HG03521 (cell line): Measurements from ENCODE around the gene HLA-DPA1.
A peak's percentile ranks its signal among the peaks of the same experiment; 100 is the strongest.

Source experiments
- ATAC-seq: cut with Tn5 transposase; IDR thresholded peaks from one replicate; pipeline ENCODE4 v1.9.1; 2021; ENCODE audit warnings: mild to moderate bottlenecking, moderate library complexity; ENCODE audit not compliant: unreplicated experiment

Gene HLA-DPA1

GRCh38 chr6:33088931-33089620 lies 15.6 kb upstream of the HLA-DPA1 start:
- no peak for ATAC-seq

DNA sequence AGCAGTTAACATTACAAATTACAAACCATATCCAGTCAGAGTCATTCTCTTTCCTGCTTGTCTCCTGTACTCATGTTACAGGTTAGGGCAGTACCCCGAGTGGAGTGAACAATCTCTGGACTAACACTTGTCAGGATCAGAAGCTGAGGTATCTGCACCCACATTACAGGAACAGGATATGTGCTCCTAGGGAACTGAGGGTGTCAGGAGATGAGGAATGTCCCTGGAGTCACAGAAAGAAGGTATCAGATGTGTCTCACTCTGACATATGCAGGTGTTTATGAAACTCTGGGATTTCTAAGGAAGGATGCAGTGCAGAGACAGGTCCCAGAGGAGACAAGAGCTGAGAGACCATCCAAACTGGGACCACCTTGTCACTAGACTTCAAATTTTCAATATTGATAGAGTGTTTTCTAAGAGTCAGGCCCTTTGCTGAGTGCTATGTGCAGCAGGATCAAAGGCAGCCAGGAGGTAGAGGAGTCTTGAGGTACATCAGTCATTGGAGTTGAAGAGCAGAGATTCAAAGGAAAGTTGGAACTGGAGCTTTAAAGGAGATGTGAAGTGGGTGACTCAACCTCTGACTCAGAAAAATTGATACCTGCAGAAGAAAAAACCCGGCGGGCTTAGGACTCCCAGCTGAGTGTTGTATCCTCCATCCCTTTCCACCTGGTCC lies 14.9 kb upstream of the HLA-DPA1 start:
- ATAC-seq = no peak

- no peak for ATAC-seq
These were observed 12.2 kb upstream of the HLA-DPA1 start for GRCh38 chr6:33085627-33086026.

- no peak for ATAC-seq
These were observed 9.3 kb upstream of the HLA-DPA1 start for GRCh38 chr6:33082702-33083101.

DNA sequence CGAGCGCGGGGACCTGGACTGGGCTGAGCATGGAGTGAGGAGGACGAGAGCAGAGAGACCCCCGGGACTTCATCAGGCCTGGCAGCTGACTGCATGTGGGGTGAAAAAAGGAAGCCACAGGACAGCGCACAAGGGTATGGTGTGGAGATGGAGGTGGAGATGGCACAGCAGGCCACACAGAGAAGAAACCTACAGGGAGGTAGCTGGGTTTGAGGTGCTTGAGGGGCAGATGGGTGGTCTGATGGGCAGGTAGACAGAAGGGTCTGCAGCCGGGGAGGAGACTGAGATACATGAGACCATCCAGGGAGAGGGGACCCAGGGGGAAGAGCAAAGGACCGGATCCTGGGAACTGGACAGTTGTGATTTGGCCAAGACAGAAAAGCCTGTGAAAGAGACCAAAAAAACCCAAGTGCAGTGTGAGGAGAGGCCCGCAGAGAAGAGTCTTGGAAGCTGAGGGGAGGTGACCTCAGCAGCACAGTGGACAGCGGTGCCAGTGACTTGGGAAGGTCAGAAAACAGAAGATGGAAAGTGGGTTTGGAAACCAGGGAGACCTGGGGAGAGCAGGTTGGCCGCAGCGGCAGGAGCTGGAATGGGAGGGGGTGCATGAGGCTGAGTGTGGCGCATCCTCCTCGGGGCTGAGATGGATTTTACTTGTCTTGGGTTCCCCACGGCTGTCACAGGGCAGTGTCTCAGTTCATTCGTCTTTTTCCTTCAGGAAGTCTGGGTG lies 7.8 kb upstream of the HLA-DPA1 start:
- no peak for ATAC-seq

- no peak for ATAC-seq
These were observed 7.0 kb upstream of the HLA-DPA1 start for GRCh38 chr6:33080127-33081089.

- no peak for ATAC-seq
These were observed 6.1 kb upstream of the HLA-DPA1 start for GRCh38 chr6:33079580-33079979.

- ATAC-seq = no peak
These were observed 5.6 kb upstream of the HLA-DPA1 start for GRCh38 chr6:33078919-33079521.

DNA sequence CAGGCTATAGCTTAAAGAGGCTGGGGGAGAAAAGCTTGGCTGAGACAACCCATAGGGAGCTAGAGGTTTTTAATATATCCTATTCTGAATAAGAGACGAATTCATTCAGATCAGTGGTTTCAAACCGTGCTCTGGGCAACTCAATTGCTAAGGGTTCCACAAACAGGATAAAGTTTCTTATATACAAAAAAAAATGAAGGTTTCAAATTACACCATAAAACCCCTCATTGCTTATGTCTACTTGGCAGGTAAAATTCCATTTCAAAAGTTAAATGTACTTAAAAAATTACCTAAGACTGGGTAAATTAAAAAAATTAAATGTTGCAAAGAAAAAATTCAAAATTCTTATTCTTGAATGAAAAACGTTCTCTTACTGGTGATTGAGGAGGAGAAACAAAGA lies 5.0 kb upstream of the HLA-DPA1 start:
- no peak for ATAC-seq

DNA sequence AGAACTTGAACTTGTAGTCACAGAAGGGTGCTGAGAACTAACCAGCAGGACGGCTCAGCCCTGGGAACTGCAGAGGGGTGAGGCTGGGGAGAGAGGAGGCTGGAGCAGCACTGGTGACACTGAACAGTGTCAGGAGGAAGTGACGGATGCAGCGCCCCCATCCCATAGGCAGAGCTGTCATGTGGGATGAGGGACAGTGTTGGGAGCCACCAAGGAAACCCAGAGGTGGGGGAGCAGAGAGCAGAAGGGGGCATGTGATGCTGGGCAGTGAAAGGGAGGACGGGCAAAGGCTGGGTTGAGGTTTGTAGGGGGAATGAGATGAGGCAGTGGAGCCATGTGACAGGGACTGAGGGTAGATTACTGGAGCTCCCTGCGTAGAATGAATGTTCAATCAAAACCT lies 4.5 kb upstream of the HLA-DPA1 start:
- ATAC-seq = no peak

GRCh38 chr6:33076406-33076934 lies 3.0 kb upstream of the HLA-DPA1 start:
- ATAC-seq = no peak

DNA sequence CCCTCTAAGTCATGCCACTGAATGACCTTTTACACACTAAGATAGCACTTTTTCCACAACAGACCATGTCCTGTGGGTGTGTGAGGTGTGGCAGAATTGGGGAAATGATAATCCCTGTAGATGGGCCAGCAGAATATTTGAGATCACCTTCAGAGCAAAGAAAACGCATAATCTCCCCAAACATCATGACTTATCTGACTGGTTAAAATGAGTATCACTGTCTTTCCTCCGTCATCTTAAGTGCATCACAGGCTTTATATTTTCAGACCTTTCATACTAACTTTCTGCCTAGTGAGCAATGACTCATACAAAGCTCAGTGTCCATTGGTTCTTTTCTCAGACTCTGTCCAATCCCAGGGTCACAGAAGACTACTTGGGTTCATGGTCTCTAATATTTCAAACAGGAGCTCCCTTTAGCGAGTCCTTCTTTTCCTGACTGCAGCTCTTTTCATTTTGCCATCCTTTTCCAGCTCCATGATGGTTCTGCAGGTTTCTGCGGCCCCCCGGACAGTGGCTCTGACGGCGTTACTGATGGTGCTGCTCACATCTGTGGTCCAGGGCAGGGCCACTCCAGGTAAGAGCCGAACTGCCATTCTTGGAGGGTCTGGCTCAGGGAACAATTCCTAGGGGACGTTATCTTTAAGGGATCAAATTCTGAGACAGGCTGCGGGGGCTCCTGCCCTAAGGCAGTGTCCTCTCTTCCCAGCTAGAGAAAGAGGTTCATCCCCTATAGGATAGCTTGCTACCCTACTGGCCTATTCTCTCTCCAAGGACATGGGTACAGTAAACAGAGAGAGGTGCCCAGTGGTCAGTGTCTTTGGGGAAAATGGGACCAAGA lies 2.3 kb upstream of the HLA-DPA1 start, which contains the start of gene HLA-DPB1:
Gene HLA-DPB1, plus strand, starts transcription at position 423 of the 838 bp plus-strand sequence. Its CDS starts 52 bp downstream, at position 475.
- ATAC-seq = peak; percentile 69

DNA sequence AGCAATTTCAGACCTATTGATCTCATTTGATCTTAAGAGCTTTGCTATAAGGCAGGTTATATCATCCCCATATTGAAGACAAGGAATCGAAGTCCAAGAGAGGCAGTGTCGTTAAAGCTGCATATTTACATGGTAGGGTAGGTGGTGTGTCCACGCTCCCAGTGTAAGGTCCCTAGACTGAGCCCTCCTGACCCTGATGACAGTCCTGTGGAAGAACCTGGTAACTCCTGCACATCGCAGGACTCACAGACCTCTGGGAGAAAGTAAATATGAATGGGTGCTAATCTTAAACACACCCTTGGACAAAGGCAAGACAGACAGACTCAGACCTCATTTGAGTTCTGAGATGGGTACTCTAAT lies 1.7 kb upstream of the HLA-DPA1 start:
- ATAC-seq = peak; percentile 6

GRCh38 chr6:33072508-33073100 lies 845 bp downstream of the HLA-DPA1 start:
- ATAC-seq = no peak

DNA sequence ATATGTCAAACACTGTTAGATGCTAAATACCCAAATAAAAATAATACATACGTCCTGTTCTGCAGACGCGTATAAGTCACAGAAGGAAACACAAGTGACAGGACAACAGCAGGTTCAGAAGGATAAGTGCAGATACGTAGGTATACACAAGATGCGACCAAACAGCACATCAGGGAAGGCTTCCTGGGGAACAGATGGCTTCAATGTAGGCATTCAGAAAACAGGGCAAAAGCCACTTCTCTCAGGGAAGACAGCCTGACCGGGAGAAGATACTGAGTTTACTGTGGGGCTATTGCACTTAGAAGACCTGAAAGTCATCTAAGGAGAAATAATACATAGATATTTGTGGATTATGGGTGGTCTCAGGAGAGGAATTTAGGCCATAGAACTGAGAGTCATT lies 1.9 kb downstream of the HLA-DPA1 start:
- ATAC-seq = no peak

- ATAC-seq = no peak
These were observed 2.5 kb downstream of the HLA-DPA1 start for GRCh38 chr6:33070909-33071308.

DNA sequence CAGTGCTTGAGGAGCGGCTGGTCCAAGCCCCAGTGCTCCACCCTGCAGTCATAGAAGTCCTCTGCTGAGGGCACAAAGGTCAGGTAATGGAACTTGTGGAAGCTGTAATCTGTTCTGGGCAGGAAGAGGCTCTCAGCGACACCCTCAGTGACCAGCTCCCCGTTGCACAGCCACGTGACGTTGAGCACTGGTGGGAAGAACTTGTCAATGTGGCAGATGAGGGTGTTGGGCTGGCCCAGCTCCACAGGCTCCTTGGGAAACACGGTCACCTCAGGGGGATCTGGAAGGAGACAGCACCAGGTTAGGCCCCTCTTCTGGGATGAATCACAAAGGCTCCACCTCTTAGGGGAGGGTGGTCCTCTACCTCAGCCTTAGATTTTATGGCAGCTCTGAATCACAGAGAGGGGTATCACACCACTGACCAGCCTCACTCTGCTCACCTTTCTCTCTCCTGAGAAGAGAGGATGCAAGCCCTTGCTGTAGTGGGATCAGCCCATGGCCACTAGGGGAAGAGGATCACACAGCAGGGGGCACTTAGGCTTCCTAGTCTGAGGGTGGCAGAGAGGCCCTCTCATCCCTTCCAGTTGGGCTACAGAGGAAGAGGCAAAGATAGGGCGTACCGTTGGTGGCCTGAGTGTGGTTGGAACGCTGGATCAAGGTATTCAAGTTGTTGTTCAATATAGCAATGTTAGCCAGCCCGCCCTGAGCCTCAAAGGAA lies 4.3 kb downstream of the HLA-DPA1 start:
- ATAC-seq = no peak

- no peak for ATAC-seq
These were observed 6.4 kb downstream of the HLA-DPA1 start for GRCh38 chr6:33066917-33067521.
